ENCODE data around the gene MKRN1. TPM values are rescaled to one million over a fixed set of nuclear protein-coding genes. Genes with fewer than 3 reads are reported as not detected.

MKRN1 gene
- total RNA-seq, 120 experiments from 2014 or later = 64.7 to 117 (median 91.9) TPM

Other genes with a start within 250 kb of the MKRN1 start
- gene SLC37A3, start 81.0 kb downstream of the MKRN1 start, total RNA-seq = 10 to 100 TPM; 27.2 to 72.2 (median 47.1) TPM
- under 1 TPM in 1 of 120 experiments, not detected in 119; 0.53 TPM for gene RAB19, start 75.4 kb downstream of the MKRN1 start, total RNA-seq
- 10 to 100 TPM; 19.7 to 79.9 (median 34.1) TPM for gene DENND2A, start 161.3 kb upstream of the MKRN1 start, total RNA-seq
- gene ADCK2, start 193.4 kb upstream of the MKRN1 start, total RNA-seq = 10 to 100 TPM; 18.7 to 40.2 (median 29.5) TPM
- 100 to 1,000 TPM; 147 to 282 (median 221) TPM for gene NDUFB2, start 217.2 kb upstream of the MKRN1 start, total RNA-seq